ENCODE measurements around the gene NABP1.

NABP1 gene

DNA sequence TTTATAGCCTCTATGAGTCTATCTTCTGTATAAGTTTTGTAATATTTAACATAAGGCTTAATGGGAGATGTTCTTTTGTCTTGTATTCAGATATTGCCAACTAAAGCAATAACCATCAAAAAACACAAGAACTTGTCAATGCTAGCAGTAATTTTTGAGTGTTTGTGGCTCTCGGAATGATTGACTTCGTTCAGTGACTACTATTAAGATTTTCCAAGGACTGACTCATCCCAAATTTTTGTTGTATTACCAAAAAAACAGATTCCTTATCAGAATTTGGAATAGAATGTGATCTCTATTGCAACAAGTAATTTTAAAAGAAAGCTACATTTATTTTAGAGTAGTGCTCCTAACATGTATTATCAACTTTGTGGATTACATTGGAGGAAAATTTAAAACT is 8.1 kb downstream of the NABP1 start:
- DNase-seq: no peak

DNA sequence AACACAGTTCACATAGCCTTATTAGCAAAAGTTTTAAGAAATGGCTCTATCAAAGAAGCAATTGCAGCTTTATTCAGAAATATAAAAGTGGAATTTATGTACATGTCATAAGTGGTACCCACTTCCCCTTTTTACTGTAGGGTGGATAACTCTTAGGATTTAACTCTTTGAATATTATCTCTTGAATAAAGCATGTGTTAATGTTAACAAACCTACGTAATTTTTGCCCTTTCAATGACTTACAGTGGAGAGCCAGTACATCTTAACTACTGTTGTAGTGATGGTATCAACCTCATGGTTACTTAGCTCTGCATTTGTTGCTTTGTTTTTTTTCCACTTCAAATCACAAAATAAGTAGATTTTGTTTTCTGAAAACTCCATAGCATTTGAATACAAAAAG is 8.8 kb downstream of the NABP1 start:
- DNase-seq: no peak

DNA sequence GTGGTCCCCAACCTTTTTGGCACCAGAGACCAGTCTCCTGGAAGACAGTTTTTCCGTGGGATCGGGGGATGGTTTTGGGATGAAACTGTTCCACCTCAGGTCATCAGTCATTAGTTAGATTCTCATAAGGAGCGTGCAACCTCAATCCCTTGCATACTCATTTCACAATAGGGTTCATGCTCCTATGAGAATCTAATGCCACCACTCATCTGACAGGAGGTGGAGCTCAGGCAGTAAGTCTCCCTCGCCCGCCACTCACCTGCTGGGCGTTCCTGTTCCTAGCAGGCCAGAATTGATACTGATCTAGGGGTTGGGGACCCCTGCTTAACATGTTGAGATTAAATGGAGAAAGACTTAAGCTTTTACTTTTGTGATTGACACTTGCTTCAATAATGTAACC is 9.9 kb downstream of the NABP1 start:
- DNase-seq: no peak

GRCh38 chr2:191688934-191689695 is 11.2 kb downstream of the NABP1 start:
- DNase-seq: no peak

DNA sequence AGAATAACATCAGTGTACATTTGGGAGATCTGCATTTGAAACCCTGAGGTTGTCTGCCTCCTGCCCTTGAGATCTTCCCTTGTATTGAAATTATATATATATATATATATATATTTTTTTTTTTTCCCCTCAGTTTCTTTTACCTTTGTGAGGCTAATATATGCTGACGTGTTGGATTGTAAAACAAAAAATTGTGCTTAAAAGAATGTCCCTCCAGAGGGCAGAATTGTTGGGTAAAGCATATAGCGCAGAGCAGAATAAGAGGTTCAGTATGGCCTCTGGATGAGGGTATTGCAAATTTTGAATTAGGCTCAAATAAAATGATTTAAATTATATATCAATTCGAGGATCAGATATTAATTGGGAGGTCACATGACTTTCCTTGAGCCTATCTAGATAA is 12.4 kb downstream of the NABP1 start:
- DNase-seq: no peak

DNA sequence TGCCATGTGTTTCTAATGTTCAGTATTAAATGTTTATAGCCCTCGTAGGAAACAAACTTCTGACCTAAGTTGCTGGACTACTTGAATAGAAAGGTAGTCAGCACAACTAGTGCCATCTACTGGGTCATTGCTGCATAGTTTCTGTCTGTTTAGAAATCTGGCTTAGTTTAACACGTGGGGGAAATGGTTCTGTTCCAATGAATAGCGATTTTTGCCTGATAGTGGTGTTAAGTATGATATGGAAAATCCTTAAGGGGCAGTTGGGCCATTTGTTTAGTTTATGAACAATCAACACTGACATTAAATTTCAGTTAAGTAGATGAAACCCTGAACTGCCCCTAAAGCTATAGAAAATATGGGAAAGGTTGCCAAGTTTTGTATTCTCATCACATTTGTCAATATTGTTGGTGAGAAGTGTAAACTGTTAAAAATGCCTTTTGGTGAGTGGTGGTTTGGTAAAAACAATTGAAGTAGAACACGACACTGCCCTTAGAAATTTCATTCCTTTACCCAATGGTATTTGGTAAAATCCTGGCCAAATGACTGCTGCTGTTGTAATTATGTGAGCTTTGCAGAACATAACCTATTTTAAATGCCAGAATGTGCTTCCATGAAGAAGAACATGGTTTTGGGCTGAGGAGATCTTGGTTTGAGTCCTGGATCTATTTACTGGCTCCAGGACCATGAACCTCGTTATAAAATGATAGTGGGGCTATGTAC is 13.2 kb downstream of the NABP1 start:
- DNase-seq: no peak

DNA sequence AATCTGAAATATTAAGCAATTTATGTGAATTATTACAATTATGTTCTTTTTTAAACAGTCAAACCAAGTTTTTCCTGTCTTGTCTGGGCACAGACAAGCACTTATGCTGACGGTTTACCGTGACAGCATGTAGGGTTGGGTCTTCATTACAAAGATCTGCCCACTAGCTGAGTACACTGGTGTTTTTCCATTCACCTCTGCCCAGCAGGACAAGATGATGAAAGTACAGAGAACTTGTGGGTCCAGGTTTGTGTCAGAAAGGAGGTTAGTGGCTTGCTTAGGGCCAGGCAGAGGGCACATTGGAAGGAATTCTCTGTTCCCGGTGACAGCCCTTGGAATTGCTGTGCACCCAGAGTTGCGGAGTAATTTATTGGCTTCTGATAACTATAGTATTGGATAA is 14.0 kb downstream of the NABP1 start:
- no peak for DNase-seq

DNA sequence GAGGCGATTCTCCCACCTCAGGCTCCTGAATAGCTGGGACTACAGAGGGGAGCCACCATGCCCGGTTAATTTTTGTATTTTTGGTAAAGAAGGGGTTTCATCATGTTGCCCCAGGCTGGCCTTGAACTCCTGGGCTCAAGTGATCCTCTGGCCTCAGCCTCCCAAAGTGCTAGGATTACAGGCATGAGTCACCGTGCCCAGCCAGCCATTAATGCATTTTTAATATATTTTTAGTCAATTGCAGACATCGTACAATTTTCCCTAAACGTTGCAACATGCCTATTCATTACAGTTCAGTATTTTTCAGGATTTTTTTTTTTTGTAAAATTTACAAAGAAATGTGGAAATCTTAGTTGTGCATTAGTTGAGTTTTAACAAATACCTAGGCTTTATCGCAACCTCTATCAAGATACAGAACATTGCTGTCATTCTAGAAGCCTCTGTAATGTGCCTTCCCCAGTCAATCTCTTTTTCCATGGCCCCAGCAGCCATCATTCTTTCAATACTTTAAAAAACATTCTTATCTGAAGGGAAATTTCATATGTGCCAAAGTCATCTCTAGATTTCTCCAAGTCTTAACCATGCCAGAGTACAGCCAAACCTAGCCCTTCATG is 14.7 kb downstream of the NABP1 start:
- no peak for DNase-seq

DNA sequence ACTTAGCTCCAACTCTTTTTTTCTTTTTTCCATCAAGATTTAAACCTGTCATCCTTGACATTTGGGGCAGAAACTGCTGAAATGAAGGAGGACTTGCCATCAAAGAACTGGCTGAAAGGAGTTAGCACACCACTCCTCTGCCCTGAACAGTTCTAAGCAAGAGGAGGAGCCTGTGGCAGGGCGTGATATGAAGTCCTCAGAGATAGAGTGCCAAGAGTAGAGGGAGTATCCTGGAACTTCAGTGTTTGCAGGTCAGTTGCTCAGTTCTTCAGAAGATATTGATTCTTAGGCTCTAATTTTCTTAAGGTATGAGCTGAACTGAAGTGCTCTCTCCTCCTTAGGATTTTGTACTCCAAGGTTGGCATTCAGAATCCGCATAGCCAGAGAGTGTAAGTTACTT is 15.2 kb downstream of the NABP1 start:
- no peak for DNase-seq

DNA sequence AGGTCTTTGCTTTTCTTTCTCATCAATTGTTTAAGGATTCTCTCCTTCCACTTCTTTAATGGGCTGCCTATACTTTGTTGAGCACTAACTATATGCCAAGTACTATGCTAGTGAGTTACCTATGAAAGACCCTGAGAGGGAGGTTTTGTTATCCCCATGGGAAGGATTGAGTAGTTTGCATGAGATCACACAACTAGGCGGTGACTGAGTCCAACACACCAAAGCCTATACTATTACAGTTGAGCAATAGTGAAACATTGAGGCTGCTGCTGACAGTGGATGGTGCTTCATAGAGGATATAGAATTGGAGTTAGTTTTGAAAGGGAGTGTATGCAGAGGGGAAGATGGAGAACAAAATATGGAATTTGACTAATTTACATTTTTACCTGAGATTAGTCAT is 15.8 kb downstream of the NABP1 start:
- no peak for DNase-seq

- DNase-seq: no peak
Measured at GRCh38 chr2:191696001-191696400, 18.1 kb downstream of the NABP1 start.

DNA sequence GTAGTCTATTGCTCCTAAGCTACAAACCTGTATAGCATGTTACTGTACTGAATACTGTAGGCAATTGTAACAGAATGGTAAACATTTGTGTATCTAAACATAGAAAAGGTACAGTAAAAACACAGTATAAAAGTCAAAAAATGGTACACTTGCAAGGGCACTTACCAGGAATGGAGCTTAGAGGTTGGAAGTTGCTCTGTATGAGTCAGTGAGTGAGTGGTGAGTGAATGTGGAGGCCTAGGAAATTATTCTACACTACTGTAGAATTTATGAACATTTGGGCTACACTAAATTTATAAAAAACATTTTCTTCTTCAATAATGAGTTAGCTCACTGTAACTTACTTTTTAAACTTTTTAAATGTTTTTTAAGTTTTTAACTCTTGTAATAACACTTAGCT is 19.0 kb downstream of the NABP1 start:
- DNase-seq: no peak

GRCh38 chr2:191697870-191698269 is 19.9 kb downstream of the NABP1 start:
- no peak for DNase-seq

DNA sequence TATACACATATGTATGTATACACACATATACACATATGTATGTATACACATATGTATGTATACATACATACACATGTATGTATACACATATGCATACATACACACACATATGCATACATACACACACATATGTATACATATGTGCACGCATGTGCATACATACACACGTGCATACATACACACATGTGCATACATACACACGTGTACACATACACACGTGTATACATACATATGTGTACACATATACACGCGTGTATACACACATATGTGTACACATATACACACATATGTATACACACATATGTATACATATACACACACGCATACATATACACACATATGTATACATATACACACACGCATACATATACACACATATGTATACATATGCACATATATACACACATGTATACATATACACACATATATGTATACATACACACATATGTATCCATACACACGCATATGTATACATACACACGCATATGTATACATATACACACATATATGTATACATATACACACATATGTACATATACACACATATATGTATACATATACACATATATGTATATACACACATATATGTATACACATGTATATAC is 21.5 kb downstream of the NABP1 start:
- DNase-seq: no peak

- no peak for DNase-seq
Measured at GRCh38 chr2:191701029-191701428, 23.1 kb downstream of the NABP1 start.

DNA sequence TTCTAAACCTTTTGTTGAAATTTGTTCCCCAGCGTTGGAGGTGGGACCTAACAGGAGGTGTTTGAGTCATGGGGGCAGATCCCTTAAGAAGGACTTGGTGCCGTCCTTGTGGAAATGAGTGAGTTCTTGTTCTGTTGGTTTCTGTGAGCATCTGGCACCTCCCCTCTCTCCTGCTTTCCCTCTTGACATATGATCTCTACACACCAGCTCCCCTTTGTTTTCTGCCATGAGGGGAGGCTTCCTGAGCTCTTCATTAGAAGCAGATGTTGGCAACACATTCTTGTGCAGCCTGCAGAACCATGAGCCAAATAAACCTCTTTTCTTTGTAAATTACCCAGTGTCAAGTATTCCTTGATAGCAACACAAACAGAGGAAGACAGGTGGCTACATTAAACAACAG is 23.8 kb downstream of the NABP1 start:
- DNase-seq: no peak

DNA sequence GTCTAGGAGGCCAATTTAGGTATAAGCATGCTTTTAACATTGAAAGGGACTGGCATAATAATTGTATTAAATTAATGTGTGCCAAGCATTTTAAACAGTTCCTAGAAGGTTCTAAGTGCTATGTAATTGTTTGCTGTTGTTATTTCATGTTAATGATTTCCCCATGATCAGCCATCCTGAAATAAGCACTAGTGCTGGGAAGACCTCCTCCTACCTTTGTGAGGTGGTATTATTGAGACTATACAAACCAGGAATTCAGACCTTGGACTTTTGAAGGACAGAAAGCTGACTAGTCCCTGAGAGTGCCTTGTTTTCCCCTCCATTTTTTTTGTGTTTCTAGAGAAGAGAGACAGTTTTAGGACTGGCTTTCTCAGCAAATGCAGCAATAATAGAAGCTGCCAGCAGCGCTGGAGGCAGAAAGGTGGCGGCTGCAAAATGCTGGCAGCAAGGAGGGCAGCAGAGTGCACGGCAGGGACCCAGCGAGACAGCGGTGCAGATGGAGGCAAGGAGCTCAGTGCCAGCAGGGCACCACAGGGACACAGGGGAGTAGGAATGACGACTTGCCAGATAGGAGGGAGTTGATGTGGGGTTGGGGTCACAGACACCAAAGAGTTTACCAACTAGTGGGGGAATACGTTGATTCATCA is 25.3 kb downstream of the NABP1 start:
- no peak for DNase-seq

DNA sequence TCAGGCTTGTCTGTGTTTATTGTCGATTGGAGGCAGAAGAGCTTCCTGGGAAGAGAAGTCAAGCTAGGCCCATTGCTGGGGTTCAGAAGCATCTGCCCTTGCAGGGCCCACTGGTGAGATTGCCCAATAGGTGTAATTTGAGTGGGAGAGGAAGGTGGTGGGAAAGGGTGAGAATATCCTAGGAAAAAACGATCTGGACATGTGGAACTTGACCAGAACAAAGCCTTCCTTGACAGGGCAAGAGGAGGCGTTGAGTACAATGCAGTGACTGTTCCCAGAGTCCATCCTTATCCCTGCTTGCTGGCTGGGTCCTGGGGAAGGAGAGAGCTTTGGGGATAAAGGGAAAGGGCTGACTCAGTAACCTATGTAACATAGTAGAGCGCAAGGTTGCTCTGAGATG is 27.1 kb downstream of the NABP1 start:
- no peak for DNase-seq

GRCh38 chr2:191705701-191706100 is 27.8 kb downstream of the NABP1 start:
- no peak for DNase-seq

- DNase-seq: no peak
Measured at GRCh38 chr2:191706791-191707190, 28.9 kb downstream of the NABP1 start.

DNA sequence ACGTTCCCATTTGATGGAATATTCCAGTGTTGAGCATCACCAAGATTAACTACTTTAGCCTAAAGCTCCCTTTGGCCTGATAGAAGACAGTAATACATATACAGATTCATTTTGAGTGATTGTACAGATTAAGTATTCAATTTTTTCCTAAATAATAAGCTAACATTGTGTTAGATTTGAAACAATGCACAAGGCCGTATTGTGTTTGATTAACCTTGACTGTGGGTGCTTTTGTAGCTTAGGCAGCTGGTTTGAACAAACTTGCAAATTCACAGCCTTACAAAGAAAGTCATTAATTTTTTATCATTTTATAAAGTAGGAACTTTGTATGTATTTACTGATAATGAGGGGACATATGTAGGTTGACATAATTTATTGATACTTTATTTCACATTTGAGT is 29.6 kb downstream of the NABP1 start:
- DNase-seq: no peak

- no peak for DNase-seq
Measured at GRCh38 chr2:191710411-191710900, 32.5 kb downstream of the NABP1 start.

- no peak for DNase-seq
Measured at GRCh38 chr2:191711621-191712020, 33.7 kb downstream of the NABP1 start.
